PC-9 (cell line): Measurements from ENCODE around the gene KCNN1. TPM values are rescaled to one million over a fixed set of nuclear protein-coding genes. Genes with fewer than 3 reads are reported as not detected.

ENCODE experiments used
- BruUV-seq: library from RNA; stranded (reverse); fragments of 400-500 nt; replicated peaks from 2 replicates; lab custom pipeline; 2021; lab: Mats Ljungman, UMichigan
- CTCF ChIA-PET: fragments of 300-600 bp; sonication (Branson Sonifier 250); formaldehyde crosslinking; loops from one replicate; lab custom pipeline; 2022; ENCODE audit warnings: antibody characterized with exemption; lab: Charles Lee
- POLR2A ChIA-PET: fragments of 300-600 bp; sonication (Branson Sonifier 250); formaldehyde crosslinking; loops from one replicate; lab custom pipeline; 2022; ENCODE audit warnings: antibody characterized with exemption; ENCODE audit not compliant: unreplicated experiment; lab: Charles Lee
- DNase-seq, 2 experiments: peaks; one replicate each; pipeline versions ENCODE4 v3.0.0 to v3.0.0-alpha.2; 2015 to 2022; ENCODE audit warnings: mixed read lengths in 1 of 2
- H2AFZ ChIP-seq: fragments of 200-600 bp; sonication (generic); 2 replicates; pipeline ENCODE4 v1.8.1; 2017; ENCODE audit warnings: antibody characterized with exemption
- H3F3A ChIP-seq: fragments of 200-600 bp; sonication (generic); 2 replicates; pipeline ENCODE4 v1.8.1; 2017; ENCODE audit warnings: antibody characterized with exemption, mild to moderate bottlenecking, low read depth; ENCODE audit not compliant: insufficient read depth
- H3K27ac ChIP-seq: fragments of 200-600 bp; sonication (generic); 2 replicates; pipeline ENCODE4 v1.6.1; 2016; ENCODE audit warnings: mixed run types
- H3K27me3 ChIP-seq: fragments of 200-600 bp; sonication (generic); 2 replicates; pipeline ENCODE4 v1.6.1; 2016; ENCODE audit warnings: low read depth, mixed run types; ENCODE audit not compliant: insufficient read depth
- H3K36me3 ChIP-seq: fragments of 200-600 bp; sonication (generic); 2 replicates; pipeline ENCODE4 v1.6.1; 2016; ENCODE audit warnings: low read depth, mixed run types
- H3K4me1 ChIP-seq: fragments of 200-600 bp; sonication (generic); replicated peaks from 2 replicates; pipeline ENCODE4 v1.6.1; 2016; ENCODE audit warnings: mixed run types; ENCODE audit not compliant: insufficient read depth
- H3K4me2 ChIP-seq: fragments of 200-600 bp; sonication (generic); 2 replicates; pipeline ENCODE4 v1.6.1; 2017; ENCODE audit warnings: mixed run types
- H3K4me3 ChIP-seq: fragments of 200-600 bp; sonication (generic); 2 replicates; pipeline ENCODE4 v1.6.1; 2016; ENCODE audit warnings: mixed run types
- H3K79me2 ChIP-seq: fragments of 200-600 bp; sonication (generic); 2 replicates; pipeline ENCODE4 v1.6.1; 2017; ENCODE audit warnings: low read depth, mixed run types
- H3K9me2 ChIP-seq: fragments of 200-600 bp; sonication (generic); 2 replicates; pipeline ENCODE4 v1.8.1; 2017; ENCODE audit warnings: mild to moderate bottlenecking; ENCODE audit not compliant: insufficient read depth
- H3K9me3 ChIP-seq: fragments of 200-600 bp; sonication (generic); 2 replicates; pipeline ENCODE4 v1.8.1; 2016; ENCODE audit warnings: low read depth; ENCODE audit not compliant: insufficient read depth
- H4K20me1 ChIP-seq: fragments of 200-600 bp; sonication (generic); 2 replicates; pipeline ENCODE4 v1.8.1; 2017; ENCODE audit not compliant: insufficient read depth
- EZH2 ChIP-seq: fragments of 200-600 bp; sonication (generic); IDR thresholded peaks from 2 replicates; pipeline ENCODE4 v1.8.0; 2017; ENCODE audit warnings: antibody characterized with exemption, low read depth
- intact Hi-C: fragments of 100-400 bp; cut with micrococcal nuclease; formaldehyde crosslinking; loops from one replicate; pipeline ENCODE4 v1.10.0; 2022; ENCODE audit not compliant: unreplicated experiment
- total RNA-seq: library from RNA; stranded (reverse); gene quantifications from 2 replicates; pipeline ENCODE4 v1.2.3, GENCODE V29; 2021
- TF ChIP-seq, protein P1 (sequence below): fragments of 200-600 bp; sonication (generic); conservative IDR thresholded peaks from 2 replicates; pipeline ENCODE4 v1.6.1; 2017; ENCODE audit warnings: mixed run types, antibody characterized with exemption, mild to moderate bottlenecking, moderate library complexity

The KCNN1 gene
- total RNA-seq, 1 experiment from 2014 or later = 0.09 TPM

- Histone ChIP-seq H3K27ac (no peak overlapping the region), H3K4me2 (no peak overlapping the region), H3K4me1 (no peaks in the 10 kb centered on the region), H3K9me2 (no peaks in the 10 kb centered on the region), H3K9me3 (no peaks in the 10 kb centered on the region), H3K79me2 (no peaks in the 10 kb centered on the region), H3K27me3 (peaks cover 16% of the 10 kb centered on the region; the same call in 1 of the 2 replicates), H2AFZ (no peak overlapping the region), H3K4me3 (no peak overlapping the region), H3F3A (no peaks in the 10 kb centered on the region), H3K36me3 (no peaks in the 10 kb centered on the region), H4K20me1 (no peaks in the 10 kb centered on the region)
- DNase-seq = no peak
- no TSS peak for BruUV-seq
- TF ChIP-seq EZH2 = no peak
- TF ChIP-seq, protein P1, sequence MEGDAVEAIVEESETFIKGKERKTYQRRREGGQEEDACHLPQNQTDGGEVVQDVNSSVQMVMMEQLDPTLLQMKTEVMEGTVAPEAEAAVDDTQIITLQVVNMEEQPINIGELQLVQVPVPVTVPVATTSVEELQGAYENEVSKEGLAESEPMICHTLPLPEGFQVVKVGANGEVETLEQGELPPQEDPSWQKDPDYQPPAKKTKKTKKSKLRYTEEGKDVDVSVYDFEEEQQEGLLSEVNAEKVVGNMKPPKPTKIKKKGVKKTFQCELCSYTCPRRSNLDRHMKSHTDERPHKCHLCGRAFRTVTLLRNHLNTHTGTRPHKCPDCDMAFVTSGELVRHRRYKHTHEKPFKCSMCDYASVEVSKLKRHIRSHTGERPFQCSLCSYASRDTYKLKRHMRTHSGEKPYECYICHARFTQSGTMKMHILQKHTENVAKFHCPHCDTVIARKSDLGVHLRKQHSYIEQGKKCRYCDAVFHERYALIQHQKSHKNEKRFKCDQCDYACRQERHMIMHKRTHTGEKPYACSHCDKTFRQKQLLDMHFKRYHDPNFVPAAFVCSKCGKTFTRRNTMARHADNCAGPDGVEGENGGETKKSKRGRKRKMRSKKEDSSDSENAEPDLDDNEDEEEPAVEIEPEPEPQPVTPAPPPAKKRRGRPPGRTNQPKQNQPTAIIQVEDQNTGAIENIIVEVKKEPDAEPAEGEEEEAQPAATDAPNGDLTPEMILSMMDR = no peak
- ChIA-PET POLR2A (no interaction called here), CTCF (no interaction called here)
- intact Hi-C loops = no loop called here
These were observed 2.8 kb upstream of the KCNN1 start for GRCh38 chr19:17963936-17964691.

GRCh38 chr19:17965370-17966128 is 1.4 kb upstream of the KCNN1 start:
- no peak for DNase-seq
- intact Hi-C loops = no loop called here
- POLR2A ChIA-PET = interaction anchor here (0.6 kb wide), 1 partner anchor 147 kb away, joined by 7 read pairs; no protein-coding TSS in a partner anchor
- H4K20me1 ChIP-seq = no peaks in the 10 kb centered on the region
- H3K9me3 ChIP-seq = no peaks in the 10 kb centered on the region
- H3F3A ChIP-seq = no peaks in the 10 kb centered on the region
- no peaks in the 10 kb centered on the region for H3K9me2 ChIP-seq
- no TSS peak for BruUV-seq
- no peak overlapping the region for H3K27ac ChIP-seq
- no peak overlapping the region for H3K4me2 ChIP-seq
- H3K4me1 ChIP-seq = no peaks in the 10 kb centered on the region
- no peak overlapping the region for H3K4me3 ChIP-seq
- CTCF ChIA-PET = interaction anchor here (0.5 kb wide), 1 partner anchor 10 kb away, joined by 10 read pairs; no protein-coding TSS in a partner anchor
- H3K27me3 ChIP-seq = peaks cover 16% of the 10 kb centered on the region; the same call in 1 of the 2 replicates
- H3K36me3 ChIP-seq = no peaks in the 10 kb centered on the region
- no peak overlapping the region for H2AFZ ChIP-seq
- no peaks in the 10 kb centered on the region for H3K79me2 ChIP-seq
- TF ChIP-seq, protein P1 = no peak
- TF ChIP-seq EZH2 = no peak

GRCh38 chr19:17966129-17966483 is 801 bp upstream of the KCNN1 start:
- intact Hi-C loops = no loop called here
- POLR2A ChIA-PET = interaction anchor here (0.6 kb wide), 1 partner anchor 147 kb away, joined by 7 read pairs; no protein-coding TSS in a partner anchor

More at GRCh38 chr19:17966129-17966483, 801 bp upstream of the KCNN1 start:
- TF ChIP-seq, protein P1 = no peak
- no peak for TF ChIP-seq EZH2
- no TSS peak for BruUV-seq
- no peaks in the 10 kb centered on the region for H3K4me1 ChIP-seq
- no peak overlapping the region for H3K4me2 ChIP-seq
- CTCF ChIA-PET = interaction anchor here (0.5 kb wide), 1 partner anchor 11 kb away, joined by 10 read pairs; no protein-coding TSS in a partner anchor
- no peak overlapping the region for H2AFZ ChIP-seq
- no peak for DNase-seq
- H3K27ac ChIP-seq = no peak overlapping the region
- H3F3A ChIP-seq = no peaks in the 10 kb centered on the region
- no peaks in the 10 kb centered on the region for H3K9me3 ChIP-seq
- no peak overlapping the region for H3K4me3 ChIP-seq
- no peaks in the 10 kb centered on the region for H3K9me2 ChIP-seq
- peaks cover 16% of the 10 kb centered on the region; the same call in 1 of the 2 replicates for H3K27me3 ChIP-seq
- no peaks in the 10 kb centered on the region for H3K36me3 ChIP-seq
- no peaks in the 10 kb centered on the region for H3K79me2 ChIP-seq
- H4K20me1 ChIP-seq = no peaks in the 10 kb centered on the region
